ENCODE data around the gene VPS18. TPM values are rescaled to one million over a fixed set of nuclear protein-coding genes. Genes with fewer than 3 reads are reported as not detected.

Gene VPS18
- total RNA-seq, 1 donor from 2014 or later: 8.0 TPM

GRCh38 chr15:40942878-40943277, 48.6 kb downstream of the VPS18 start:
- H2AFZ ChIP-seq (replicated peaks): no peak overlapping the region
- no peak overlapping the region for H3K27ac ChIP-seq
- no peaks in the 10 kb centered on the region for H3K36me3 ChIP-seq
- peaks cover 13% of the 10 kb centered on the region for H3K4me1 ChIP-seq
- H3K27ac Mint-ChIP-seq: no peak overlapping the region
- no peak overlapping the region for H3K4me3 ChIP-seq
- no peaks in the 10 kb centered on the region for H3K36me3 Mint-ChIP-seq
- H3F3A ChIP-seq (ENCODE audit: low read depth): peaks cover 23% of the 10 kb centered on the region
- peaks cover 43% of the 10 kb centered on the region for H3K27me3 ChIP-seq
- no peaks in the 10 kb centered on the region for H3K9me3 Mint-ChIP-seq
- H4K20me1 ChIP-seq (ENCODE audit: low read depth): no peaks in the 10 kb centered on the region
- no peak for DNase-seq (ENCODE audit: low spot score)
- H3K9me3 ChIP-seq (ENCODE audit: low read depth): no peaks in the 10 kb centered on the region
- no peak for TF ChIP-seq CTCF (IDR thresholded peaks at IDR 0.05)
- no peak for TF ChIP-seq EZH2phosphoT487 (IDR thresholded peaks at IDR 0.05)
- no peak for TF ChIP-seq EZH2 (IDR thresholded peaks at IDR 0.05)
- no peaks in the 10 kb centered on the region for H3K79me2 ChIP-seq (ENCODE audit: low read depth)
- H3K9ac ChIP-seq: no peak overlapping the region
- peaks cover 15% of the 10 kb centered on the region for H3K27me3 Mint-ChIP-seq (ENCODE audit: insufficient read depth, low read depth)
- H3K4me1 Mint-ChIP-seq: peaks cover 23% of the 10 kb centered on the region
- peak overlapping the region; percentile 82 for H3K4me3 Mint-ChIP-seq
- H3K4me2 ChIP-seq: peak overlapping the region; percentile 85

- Mint-ChIP-seq H3K9me3 (no peaks in the 10 kb centered on the region), H3K4me3 (no peak overlapping the region), H3K36me3 (no peaks in the 10 kb centered on the region), H3K4me1 (peaks cover 23% of the 10 kb centered on the region), H3K27me3 (ENCODE audit: insufficient read depth, low read depth) (peaks cover 18% of the 10 kb centered on the region), H3K27ac (no peak overlapping the region)
- Histone ChIP-seq H3F3A (ENCODE audit: low read depth) (peaks cover 23% of the 10 kb centered on the region), H3K9ac (no peak overlapping the region), H3K79me2 (ENCODE audit: low read depth) (no peaks in the 10 kb centered on the region), H2AFZ (replicated peaks) (no peak overlapping the region), H3K4me3 (no peak overlapping the region), H3K36me3 (no peaks in the 10 kb centered on the region), H3K4me2 (no peak overlapping the region), H3K9me3 (ENCODE audit: low read depth) (no peaks in the 10 kb centered on the region), H3K27me3 (peaks cover 43% of the 10 kb centered on the region), H3K4me1 (peaks cover 13% of the 10 kb centered on the region), H3K27ac (no peak overlapping the region), H4K20me1 (ENCODE audit: low read depth) (no peaks in the 10 kb centered on the region)
- TF ChIP-seq EZH2phosphoT487 (IDR thresholded peaks at IDR 0.05): no peak
- no peak for TF ChIP-seq EZH2 (IDR thresholded peaks at IDR 0.05)
- no peak for TF ChIP-seq CTCF (IDR thresholded peaks at IDR 0.05)
- DNase-seq (ENCODE audit: low spot score): no peak
Observed at GRCh38 chr15:40943764-40944365, 49.6 kb downstream of the VPS18 start.

GRCh38 chr15:40944510-40945296, 50.5 kb downstream of the VPS18 start:
- Mint-ChIP-seq H3K4me3 (no peak overlapping the region), H3K4me1 (peaks cover 23% of the 10 kb centered on the region), H3K36me3 (no peaks in the 10 kb centered on the region), H3K27me3 (ENCODE audit: insufficient read depth, low read depth) (peaks cover 23% of the 10 kb centered on the region), H3K9me3 (no peaks in the 10 kb centered on the region), H3K27ac (no peak overlapping the region)
- peaks cover 13% of the 10 kb centered on the region for H3K4me1 ChIP-seq
- no peak overlapping the region for H3K9ac ChIP-seq
- no peak overlapping the region for H3K4me3 ChIP-seq
- H3K36me3 ChIP-seq: no peaks in the 10 kb centered on the region
- H3K4me2 ChIP-seq: no peak overlapping the region
- H3F3A ChIP-seq (ENCODE audit: low read depth): peaks cover 23% of the 10 kb centered on the region
- H4K20me1 ChIP-seq (ENCODE audit: low read depth): no peaks in the 10 kb centered on the region
- peaks cover 43% of the 10 kb centered on the region for H3K27me3 ChIP-seq
- H3K79me2 ChIP-seq (ENCODE audit: low read depth): no peaks in the 10 kb centered on the region
- H2AFZ ChIP-seq (replicated peaks): no peak overlapping the region
- H3K27ac ChIP-seq: no peak overlapping the region
- H3K9me3 ChIP-seq (ENCODE audit: low read depth): no peaks in the 10 kb centered on the region
- no peak for DNase-seq (ENCODE audit: low spot score)
- TF ChIP-seq EZH2phosphoT487 (IDR thresholded peaks at IDR 0.05) (no peak), CTCF (IDR thresholded peaks at IDR 0.05) (no peak), EZH2 (IDR thresholded peaks at IDR 0.05) (no peak)

Data from neural progenitor cell (in vitro differentiated cells).